HepG2 (cell line): Measurements from ENCODE around the gene SAMD8. TPM values are rescaled to one million over a fixed set of nuclear protein-coding genes. Genes with fewer than 3 reads are reported as not detected.

Experiments used
- ATF3 ChIP-seq: sonication (generic); formaldehyde crosslinking; IDR thresholded peaks from 2 replicates; pipeline ENCODE4 v1.4.0; 2020; ENCODE audit warnings: missing genetic modification reagents
- BCL6 ChIP-seq: IDR thresholded peaks from 2 replicates; pipeline ENCODE4 v1.6.1; 2016; ENCODE audit warnings: missing genetic modification reagents, missing compliant biosample characterization
- CBFB ChIP-seq: sonication (generic); formaldehyde crosslinking; IDR thresholded peaks from 2 replicates; pipeline ENCODE4 v1.4.0; 2020; ENCODE audit warnings: missing genetic modification reagents
- E2F2 ChIP-seq: sonication (generic); formaldehyde crosslinking; IDR thresholded peaks from 2 replicates; pipeline ENCODE4 v1.4.0; 2020; ENCODE audit warnings: missing genetic modification reagents, borderline replicate concordance
- FOXO1 ChIP-seq: sonication (generic); formaldehyde crosslinking; IDR thresholded peaks from 2 replicates; pipeline ENCODE4 v1.4.0; 2020; ENCODE audit warnings: missing genetic modification reagents
- GATAD2A ChIP-seq: IDR thresholded peaks from 2 replicates; pipeline ENCODE4 v1.6.1; 2016
- HDAC2 ChIP-seq: sonication (generic); formaldehyde crosslinking; IDR thresholded peaks from 2 replicates; pipeline ENCODE4 v1.4.0; 2020; ENCODE audit warnings: missing genetic modification reagents
- HNF1B ChIP-seq: sonication (generic); formaldehyde crosslinking; IDR thresholded peaks from 2 replicates; pipeline ENCODE4 v1.5.1; 2020; ENCODE audit warnings: mild to moderate bottlenecking, moderate library complexity, missing genetic modification reagents
- MAX ChIP-seq: IDR thresholded peaks from 2 replicates; pipeline ENCODE4 v1.6.1; 2012; ENCODE audit warnings: inconsistent platforms
- MEF2D ChIP-seq: sonication (generic); formaldehyde crosslinking; IDR thresholded peaks from 2 replicates; pipeline ENCODE4 v1.5.1; 2020; ENCODE audit warnings: mild to moderate bottlenecking, missing genetic modification reagents
- NBN ChIP-seq: fragments of 450-650 bp; conservative IDR thresholded peaks from 2 replicates; pipeline ENCODE4 v1.6.1; 2017
- NFIC ChIP-seq: IDR thresholded peaks from 2 replicates; pipeline ENCODE4 v1.6.1; 2012; ENCODE audit warnings: mild to moderate bottlenecking, low read length, inconsistent platforms
- NR2F1 ChIP-seq, 2 experiments: fragments of 450-650 bp in 1 of 2; formaldehyde crosslinking in 1 of 2; IDR thresholded peaks; 2 replicates each; pipeline versions ENCODE4 v1.5.0 to v1.6.1; 2016 to 2020; ENCODE audit warnings: mild to moderate bottlenecking in 1 of 2, missing compliant biosample characterization in 1 of 2, missing genetic modification reagents in 1 of 2, moderate library complexity in 1 of 2
- NR2F6 ChIP-seq, 2 experiments: IDR thresholded peaks; 2 replicates each; pipeline ENCODE4 v1.6.1; 2016; ENCODE audit warnings: antibody characterized with exemption in 1 of 2, mild to moderate bottlenecking in 1 of 2
- RFXANK ChIP-seq: IDR thresholded peaks from 2 replicates; pipeline ENCODE4 v1.6.1; 2016
- SAP130 ChIP-seq: IDR thresholded peaks from 2 replicates; pipeline ENCODE4 v1.6.1; 2016; ENCODE audit warnings: low read depth
- SP2 ChIP-seq: sonication (generic); formaldehyde crosslinking; IDR thresholded peaks from 2 replicates; pipeline ENCODE4 v1.5.1; 2020; ENCODE audit warnings: mild to moderate bottlenecking, missing genetic modification reagents
- SP5 ChIP-seq: IDR thresholded peaks from 2 replicates; pipeline ENCODE4 v1.6.1; 2016; ENCODE audit warnings: low read depth, borderline replicate concordance
- TOPORS ChIP-seq: sonication (generic); formaldehyde crosslinking; IDR thresholded peaks from 2 replicates; pipeline ENCODE4 v1.8.0; 2023; ENCODE audit warnings: mild to moderate bottlenecking, missing genetic modification reagents
- ZFX ChIP-seq: sonication (generic); formaldehyde crosslinking; IDR thresholded peaks from 2 replicates; pipeline ENCODE4 v1.4.0; 2020; ENCODE audit warnings: mild to moderate bottlenecking, low read depth, missing genetic modification reagents, moderate library complexity
- ZFY ChIP-seq: sonication (generic); formaldehyde crosslinking; IDR thresholded peaks from 2 replicates; pipeline ENCODE4 v1.4.0; 2020; ENCODE audit warnings: missing genetic modification reagents
- ZGPAT ChIP-seq: IDR thresholded peaks from 2 replicates; pipeline ENCODE4 v1.6.1; 2016; ENCODE audit warnings: mild to moderate bottlenecking
- ZNF792 ChIP-seq: IDR thresholded peaks from 2 replicates; pipeline ENCODE4 v1.6.1; 2016
- polyA plus RNA-seq, 8 experiments: library from polyadenylated mRNA; depleted of rRNA in 3 of 8; stranded (reverse) in 7 of 8; unstranded in 1 of 8; fragments of >200 nt; fragmentation: Illumina TruSeq in 4 of 8; extraction: Trizol in 4 of 8; gene quantifications; 2 replicates each; pipeline versions ENCODE4 v1.2.1 to v1.2.3, GENCODE V29; 2011 to 2016; ENCODE audit warnings: low read depth in 4 of 8, missing spikeins in 1 of 8, mixed read lengths in 1 of 8; ENCODE audit not compliant: insufficient read depth in 1 of 8
- total RNA-seq, 5 experiments: library from RNA; depleted of rRNA; stranded (reverse); fragments of >200 nt; fragmentation: Illumina TruSeq; extraction: Trizol; gene quantifications; 2 replicates each; pipeline ENCODE4 v1.2.3, GENCODE V29; 2016; ENCODE audit warnings: low read depth in 1 of 5
- TF ChIP-seq, protein P1 (sequence below): sonication (generic); formaldehyde crosslinking; IDR thresholded peaks from 2 replicates; pipeline ENCODE4 v1.5.1; 2020; ENCODE audit warnings: mild to moderate bottlenecking, missing genetic modification reagents, moderate library complexity

Gene SAMD8
- total and polyA plus RNA-seq, 2 of the 13 experiments (the other 11 are each of a cell fraction or from before 2014, with no cell fraction given), result 10.4 to 13.2 TPM

DNA sequence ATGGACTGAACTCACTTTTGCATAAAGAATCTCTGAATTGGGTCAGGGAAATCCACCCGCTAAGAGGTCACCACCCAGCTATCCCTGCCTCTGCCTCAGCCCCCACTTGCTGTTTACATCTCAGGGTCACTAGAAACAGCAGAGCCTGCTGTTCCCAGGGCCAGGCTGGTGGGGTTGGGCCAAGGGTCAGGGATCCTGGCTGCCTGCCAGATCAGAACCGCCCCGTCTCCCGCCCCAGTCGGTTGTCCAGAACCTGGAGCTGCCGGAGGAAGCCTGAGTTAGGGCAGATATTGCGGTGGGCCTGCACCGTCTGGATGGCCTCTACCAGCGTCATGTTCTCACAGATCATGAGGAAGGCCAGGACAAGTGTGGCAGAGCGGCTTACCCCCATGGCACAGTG is 17.0 kb upstream of the SAMD8 start (continued):
- TF ChIP-seq ZGPAT, result peak; percentile 38; the same call in 1 of the 2 replicates
- TF ChIP-seq RFXANK (CRISPR knock-in tag), result no peak
- TF ChIP-seq ZFX (CRISPR knock-in tag), result peak; percentile 57
- TF ChIP-seq NBN, result no peak
- peak; percentile 51; the same call in 1 of the 2 replicates for TF ChIP-seq BCL6
- TF ChIP-seq MEF2D (CRISPR knock-in tag), result 0 out of 2 replicates have a peak, but pooled peaks have one; percentile 42
- 0 out of 2 replicates have a peak, but pooled peaks have one; percentile 21 for TF ChIP-seq ATF3 (CRISPR knock-in tag)
- 0 out of 2 replicates have a peak, but pooled peaks have one; percentile 38 for TF ChIP-seq TOPORS (CRISPR knock-in tag)
- TF ChIP-seq SAP130 (CRISPR knock-in tag), result peak; percentile 38; the same call in 1 of the 2 replicates
- TF ChIP-seq GATAD2A (CRISPR knock-in tag), result peak; percentile 73
- TF ChIP-seq ZNF792 (CRISPR knock-in tag), result 0 out of 2 replicates have a peak, but pooled peaks have one; percentile 24
- TF ChIP-seq, protein P1, sequence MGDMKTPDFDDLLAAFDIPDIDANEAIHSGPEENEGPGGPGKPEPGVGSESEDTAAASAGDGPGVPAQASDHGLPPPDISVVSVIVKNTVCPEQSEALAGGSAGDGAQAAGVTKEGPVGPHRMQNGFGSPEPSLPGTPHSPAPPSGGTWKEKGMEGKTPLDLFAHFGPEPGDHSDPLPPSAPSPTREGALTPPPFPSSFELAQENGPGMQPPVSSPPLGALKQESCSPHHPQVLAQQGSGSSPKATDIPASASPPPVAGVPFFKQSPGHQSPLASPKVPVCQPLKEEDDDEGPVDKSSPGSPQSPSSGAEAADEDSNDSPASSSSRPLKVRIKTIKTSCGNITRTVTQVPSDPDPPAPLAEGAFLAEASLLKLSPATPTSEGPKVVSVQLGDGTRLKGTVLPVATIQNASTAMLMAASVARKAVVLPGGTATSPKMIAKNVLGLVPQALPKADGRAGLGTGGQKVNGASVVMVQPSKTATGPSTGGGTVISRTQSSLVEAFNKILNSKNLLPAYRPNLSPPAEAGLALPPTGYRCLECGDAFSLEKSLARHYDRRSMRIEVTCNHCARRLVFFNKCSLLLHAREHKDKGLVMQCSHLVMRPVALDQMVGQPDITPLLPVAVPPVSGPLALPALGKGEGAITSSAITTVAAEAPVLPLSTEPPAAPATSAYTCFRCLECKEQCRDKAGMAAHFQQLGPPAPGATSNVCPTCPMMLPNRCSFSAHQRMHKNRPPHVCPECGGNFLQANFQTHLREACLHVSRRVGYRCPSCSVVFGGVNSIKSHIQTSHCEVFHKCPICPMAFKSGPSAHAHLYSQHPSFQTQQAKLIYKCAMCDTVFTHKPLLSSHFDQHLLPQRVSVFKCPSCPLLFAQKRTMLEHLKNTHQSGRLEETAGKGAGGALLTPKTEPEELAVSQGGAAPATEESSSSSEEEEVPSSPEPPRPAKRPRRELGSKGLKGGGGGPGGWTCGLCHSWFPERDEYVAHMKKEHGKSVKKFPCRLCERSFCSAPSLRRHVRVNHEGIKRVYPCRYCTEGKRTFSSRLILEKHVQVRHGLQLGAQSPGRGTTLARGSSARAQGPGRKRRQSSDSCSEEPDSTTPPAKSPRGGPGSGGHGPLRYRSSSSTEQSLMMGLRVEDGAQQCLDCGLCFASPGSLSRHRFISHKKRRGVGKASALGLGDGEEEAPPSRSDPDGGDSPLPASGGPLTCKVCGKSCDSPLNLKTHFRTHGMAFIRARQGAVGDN (CRISPR knock-in tag), result peak; percentile 78
- peak; percentile 68; the same call in 1 of the 2 replicates for TF ChIP-seq NFIC
- no peak for TF ChIP-seq E2F2 (CRISPR knock-in tag)
- no peak for TF ChIP-seq ZFY
- peak; percentile 70 to 92 for TF ChIP-seq NR2F1 (CRISPR knock-in tag; IDR thresholded peaks at IDR 0.05)
- no peak for TF ChIP-seq CBFB (CRISPR knock-in tag)
- no peak for TF ChIP-seq SP2 (CRISPR knock-in tag)
- TF ChIP-seq HDAC2, result peak; percentile 67; the same call in 1 of the 2 replicates
- TF ChIP-seq NR2F6 (IDR thresholded peaks at IDR 0.05), result peak; percentile 91
- TF ChIP-seq NR2F6 (CRISPR knock-in tag; IDR thresholded peaks at IDR 0.05), result peak; percentile 93
- TF ChIP-seq HNF1B, result peak; percentile 34; the same call in 1 of the 2 replicates
- peak; percentile 92 for TF ChIP-seq FOXO1 (CRISPR knock-in tag)
- peak; percentile 31; the same call in 1 of the 2 replicates for TF ChIP-seq MAX
- TF ChIP-seq SP5 (CRISPR knock-in tag), result peak; percentile 43; the same call in 1 of the 2 replicates
